ENCODE data around the gene TMEFF2.

TMEFF2 gene

DNA sequence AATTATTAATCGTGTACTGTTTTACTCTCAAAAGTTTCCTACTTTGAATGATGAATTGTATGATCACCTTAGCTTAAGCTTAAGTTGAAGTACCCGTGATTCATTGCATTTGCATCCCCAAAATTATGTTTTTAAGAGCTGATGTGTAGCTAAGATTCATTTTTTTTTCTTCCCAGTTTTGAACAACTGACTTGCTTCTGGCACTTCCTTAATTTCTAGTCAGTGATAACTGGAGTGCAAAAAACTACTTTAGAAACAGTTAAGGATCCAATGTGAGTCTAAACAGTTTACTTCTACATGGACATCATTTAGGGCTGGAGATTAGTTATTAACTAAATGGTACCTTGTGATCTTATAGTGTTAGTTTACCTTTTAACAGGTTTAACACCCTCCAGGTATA, 223.9 kb downstream of the TMEFF2 start:
- H2AK5ac ChIP-seq (ENCODE audit: low read length): no peak overlapping the region
- WGBS (ENCODE audit: extremely low coverage, insufficient coverage, low lambda C conversion rate): no CpG with 5 or more reads among the region's 2 CpGs
- no peak overlapping the region for H2BK15ac ChIP-seq (replicated peaks; ENCODE audit: low read depth)
- no peak overlapping the region for H2BK5ac ChIP-seq (ENCODE audit: low read length)
- H3K23ac ChIP-seq (ENCODE audit: low read length): no peak overlapping the region
- H4K5ac ChIP-seq (ENCODE audit: low read length): no peak overlapping the region
- no peak overlapping the region for H3K4me3 ChIP-seq (ENCODE audit: low read length)
- DNase-seq: no peak
- H3K4me1 ChIP-seq (ENCODE audit: control insufficient read depth, low read depth, low read length): no peaks in the 10 kb centered on the region
- no peak overlapping the region for H3K4ac ChIP-seq (ENCODE audit: low read depth, low read length)
- H2BK120ac ChIP-seq (ENCODE audit: low read depth, low read length): no peak overlapping the region
- no peak overlapping the region for H3K56ac ChIP-seq (ENCODE audit: low read length)
- H3K27ac ChIP-seq (ENCODE audit: low read depth, low read length): no peak overlapping the region
- H3K9ac ChIP-seq (ENCODE audit: low read length): no peak overlapping the region
- no peak overlapping the region for H4K8ac ChIP-seq (ENCODE audit: low read depth, low read length)
- no peaks in the 10 kb centered on the region for H3K79me1 ChIP-seq (ENCODE audit: low read length)
- no peaks in the 10 kb centered on the region for H3K36me3 ChIP-seq (ENCODE audit: control insufficient read depth, insufficient read depth, low read length)
- no peaks in the 10 kb centered on the region for H3K27me3 ChIP-seq (ENCODE audit: insufficient read depth, low read length, poor library complexity)
- no peak overlapping the region for H3K18ac ChIP-seq (ENCODE audit: low read length)
- H3K79me2 ChIP-seq (ENCODE audit: control insufficient read depth, insufficient read depth, low read length): no peaks in the 10 kb centered on the region
- H3K4me2 ChIP-seq (ENCODE audit: low read length): no peak overlapping the region

DNA sequence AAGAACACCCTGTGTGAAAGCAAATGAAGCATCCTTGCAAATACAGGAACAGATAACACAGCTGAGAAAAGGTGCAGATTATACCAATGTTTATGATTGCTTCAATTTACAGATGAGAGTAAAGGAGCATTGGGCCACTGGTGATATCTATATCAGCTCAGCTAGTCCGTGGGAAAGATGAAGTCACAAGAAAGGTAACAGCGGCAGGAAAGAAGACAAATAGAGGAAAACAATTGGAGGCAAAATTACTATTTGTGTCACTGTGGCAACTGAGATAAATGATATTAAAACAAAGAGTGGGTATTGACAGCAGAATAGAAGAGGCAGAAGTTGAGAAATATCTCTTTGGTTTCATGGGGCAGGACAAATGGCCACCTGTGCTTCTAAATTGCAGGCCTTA, 226.6 kb downstream of the TMEFF2 start:
- no peak overlapping the region for H3K23ac ChIP-seq (ENCODE audit: low read length)
- H3K18ac ChIP-seq (ENCODE audit: low read length): no peak overlapping the region
- H3K9ac ChIP-seq (ENCODE audit: low read length): no peak overlapping the region
- H3K79me2 ChIP-seq (ENCODE audit: control insufficient read depth, insufficient read depth, low read length): no peaks in the 10 kb centered on the region
- WGBS (ENCODE audit: extremely low coverage, insufficient coverage, low lambda C conversion rate): no CpG with 5 or more reads among the region's 2 CpGs
- H2AK5ac ChIP-seq (ENCODE audit: low read length): no peak overlapping the region
- H3K4me2 ChIP-seq (ENCODE audit: low read length): no peak overlapping the region
- H3K79me1 ChIP-seq (ENCODE audit: low read length): no peaks in the 10 kb centered on the region
- DNase-seq: no peak
- no peak overlapping the region for H2BK15ac ChIP-seq (replicated peaks; ENCODE audit: low read depth)
- no peaks in the 10 kb centered on the region for H3K36me3 ChIP-seq (ENCODE audit: control insufficient read depth, insufficient read depth, low read length)
- H3K4me1 ChIP-seq (ENCODE audit: control insufficient read depth, low read depth, low read length): no peaks in the 10 kb centered on the region
- H4K5ac ChIP-seq (ENCODE audit: low read length): no peak overlapping the region
- H3K56ac ChIP-seq (ENCODE audit: low read length): no peak overlapping the region
- no peak overlapping the region for H2BK120ac ChIP-seq (ENCODE audit: low read depth, low read length)
- H3K27ac ChIP-seq (ENCODE audit: low read depth, low read length): no peak overlapping the region
- H3K4ac ChIP-seq (ENCODE audit: low read depth, low read length): no peak overlapping the region
- H2BK5ac ChIP-seq (ENCODE audit: low read length): no peak overlapping the region
- no peaks in the 10 kb centered on the region for H3K27me3 ChIP-seq (ENCODE audit: insufficient read depth, low read length, poor library complexity)
- no peak overlapping the region for H3K4me3 ChIP-seq (ENCODE audit: low read length)
- no peak overlapping the region for H4K8ac ChIP-seq (ENCODE audit: low read depth, low read length)

DNA sequence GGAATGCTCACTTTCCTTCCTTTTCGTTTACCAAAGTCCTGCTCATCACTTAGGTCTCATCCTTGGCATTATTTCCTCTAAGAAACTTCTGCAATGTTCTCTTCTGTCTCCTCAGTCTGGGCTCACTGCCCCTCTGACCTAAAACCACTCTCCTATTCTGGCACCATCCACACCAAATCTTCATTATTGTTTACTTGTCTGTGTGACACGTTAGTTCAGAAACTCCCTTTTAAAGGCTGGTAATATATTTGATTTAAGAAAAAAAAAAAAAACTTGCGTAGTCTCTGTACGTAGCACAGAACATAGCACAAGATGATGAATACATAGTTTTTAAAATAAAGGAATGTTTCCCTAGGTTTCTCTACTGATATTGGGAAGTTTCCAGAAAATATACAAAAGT, 229.0 kb downstream of the TMEFF2 start:
- H3K79me1 ChIP-seq (ENCODE audit: low read length): no peaks in the 10 kb centered on the region
- H2BK15ac ChIP-seq (replicated peaks; ENCODE audit: low read depth): no peak overlapping the region
- H3K56ac ChIP-seq (ENCODE audit: low read length): no peak overlapping the region
- no peaks in the 10 kb centered on the region for H3K79me2 ChIP-seq (ENCODE audit: control insufficient read depth, insufficient read depth, low read length)
- H2AK5ac ChIP-seq (ENCODE audit: low read length): no peak overlapping the region
- WGBS (ENCODE audit: extremely low coverage, insufficient coverage, low lambda C conversion rate): no CpG with 5 or more reads among the region's 4 CpGs
- H3K27ac ChIP-seq (ENCODE audit: low read depth, low read length): no peak overlapping the region
- no peak overlapping the region for H3K23ac ChIP-seq (ENCODE audit: low read length)
- H2BK120ac ChIP-seq (ENCODE audit: low read depth, low read length): no peak overlapping the region
- no peak overlapping the region for H4K5ac ChIP-seq (ENCODE audit: low read length)
- no peak overlapping the region for H2BK5ac ChIP-seq (ENCODE audit: low read length)
- no peaks in the 10 kb centered on the region for H3K36me3 ChIP-seq (ENCODE audit: control insufficient read depth, insufficient read depth, low read length)
- H4K8ac ChIP-seq (ENCODE audit: low read depth, low read length): no peak overlapping the region
- no peak overlapping the region for H3K4me2 ChIP-seq (ENCODE audit: low read length)
- no peaks in the 10 kb centered on the region for H3K4me1 ChIP-seq (ENCODE audit: control insufficient read depth, low read depth, low read length)
- DNase-seq: no peak
- no peak overlapping the region for H3K4me3 ChIP-seq (ENCODE audit: low read length)
- H3K18ac ChIP-seq (ENCODE audit: low read length): no peak overlapping the region
- no peak overlapping the region for H3K4ac ChIP-seq (ENCODE audit: low read depth, low read length)
- no peaks in the 10 kb centered on the region for H3K27me3 ChIP-seq (ENCODE audit: insufficient read depth, low read length, poor library complexity)
- H3K9ac ChIP-seq (ENCODE audit: low read length): no peak overlapping the region

DNA sequence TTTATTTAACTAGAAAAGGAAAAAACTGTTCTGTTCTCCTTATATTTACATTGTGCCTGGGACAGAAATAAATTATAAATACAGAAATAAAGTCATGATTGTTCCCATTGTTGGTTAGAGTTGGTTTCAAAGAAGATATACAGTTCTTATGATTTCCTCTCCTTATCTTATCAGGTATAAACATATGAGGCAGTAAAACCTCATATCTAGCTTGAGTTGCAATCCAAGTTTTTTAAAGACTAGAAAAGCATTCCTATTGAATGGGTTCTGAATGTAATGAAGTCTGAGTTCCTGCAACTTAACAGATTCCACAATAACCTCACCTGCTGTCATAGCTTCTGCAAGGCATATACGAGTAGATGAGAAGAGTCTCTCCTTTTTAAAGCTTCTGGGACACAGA, 233.2 kb downstream of the TMEFF2 start:
- no peak overlapping the region for H4K8ac ChIP-seq (ENCODE audit: low read depth, low read length)
- no peak overlapping the region for H3K27ac ChIP-seq (ENCODE audit: low read depth, low read length)
- no peak overlapping the region for H2BK15ac ChIP-seq (replicated peaks; ENCODE audit: low read depth)
- H2BK120ac ChIP-seq (ENCODE audit: low read depth, low read length): no peak overlapping the region
- no peak overlapping the region for H3K9ac ChIP-seq (ENCODE audit: low read length)
- H3K4me3 ChIP-seq (ENCODE audit: low read length): no peak overlapping the region
- DNase-seq: no peak
- no peak overlapping the region for H2AK5ac ChIP-seq (ENCODE audit: low read length)
- H3K23ac ChIP-seq (ENCODE audit: low read length): no peak overlapping the region
- no peak overlapping the region for H3K4ac ChIP-seq (ENCODE audit: low read depth, low read length)
- H3K36me3 ChIP-seq (ENCODE audit: control insufficient read depth, insufficient read depth, low read length): no peaks in the 10 kb centered on the region
- no CpG with 5 or more reads among the region's 1 CpG for WGBS (ENCODE audit: extremely low coverage, insufficient coverage, low lambda C conversion rate)
- no peak overlapping the region for H3K18ac ChIP-seq (ENCODE audit: low read length)
- H4K5ac ChIP-seq (ENCODE audit: low read length): no peak overlapping the region
- H3K79me2 ChIP-seq (ENCODE audit: control insufficient read depth, insufficient read depth, low read length): no peaks in the 10 kb centered on the region
- no peak overlapping the region for H3K4me2 ChIP-seq (ENCODE audit: low read length)
- H3K56ac ChIP-seq (ENCODE audit: low read length): no peak overlapping the region
- no peaks in the 10 kb centered on the region for H3K79me1 ChIP-seq (ENCODE audit: low read length)
- no peaks in the 10 kb centered on the region for H3K27me3 ChIP-seq (ENCODE audit: insufficient read depth, low read length, poor library complexity)
- no peak overlapping the region for H2BK5ac ChIP-seq (ENCODE audit: low read length)
- H3K4me1 ChIP-seq (ENCODE audit: control insufficient read depth, low read depth, low read length): no peaks in the 10 kb centered on the region

DNA sequence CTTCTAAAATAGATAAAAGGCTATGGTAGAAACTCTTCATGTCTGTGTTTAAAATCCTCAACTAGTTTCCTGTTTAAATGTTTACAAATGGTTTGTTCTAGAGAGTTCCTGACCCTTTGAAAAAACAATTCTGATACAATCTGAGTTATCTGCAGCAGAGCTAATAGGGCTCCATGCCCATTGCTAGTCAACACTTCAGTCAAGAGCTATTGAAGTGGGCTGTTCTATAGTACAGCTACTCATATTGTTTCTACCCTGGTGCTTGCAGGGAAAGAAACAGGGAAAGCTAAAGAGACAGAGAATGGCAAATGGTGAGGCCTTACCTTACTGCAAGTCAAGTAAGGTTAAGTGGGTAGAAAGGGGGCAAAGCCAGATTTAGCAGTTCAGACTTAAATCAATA, 235.5 kb downstream of the TMEFF2 start:
- Histone ChIP-seq H2BK120ac (ENCODE audit: low read depth, low read length) (no peak overlapping the region), H3K23ac (ENCODE audit: low read length) (no peak overlapping the region), H3K4me2 (ENCODE audit: low read length) (no peak overlapping the region), H3K9ac (ENCODE audit: low read length) (no peak overlapping the region), H3K27me3 (ENCODE audit: insufficient read depth, low read length, poor library complexity) (no peaks in the 10 kb centered on the region), H2AK5ac (ENCODE audit: low read length) (no peak overlapping the region), H2BK5ac (ENCODE audit: low read length) (no peak overlapping the region), H3K4me3 (ENCODE audit: low read length) (no peak overlapping the region), H3K36me3 (ENCODE audit: control insufficient read depth, insufficient read depth, low read length) (no peaks in the 10 kb centered on the region), H2BK15ac (replicated peaks; ENCODE audit: low read depth) (no peak overlapping the region), H4K5ac (ENCODE audit: low read length) (no peak overlapping the region), H3K18ac (ENCODE audit: low read length) (no peak overlapping the region), H3K4ac (ENCODE audit: low read depth, low read length) (no peak overlapping the region), H3K79me1 (ENCODE audit: low read length) (no peaks in the 10 kb centered on the region), H4K8ac (ENCODE audit: low read depth, low read length) (no peak overlapping the region), H3K56ac (ENCODE audit: low read length) (no peak overlapping the region), H3K79me2 (ENCODE audit: control insufficient read depth, insufficient read depth, low read length) (no peaks in the 10 kb centered on the region), H3K27ac (ENCODE audit: low read depth, low read length) (no peak overlapping the region), H3K4me1 (ENCODE audit: control insufficient read depth, low read depth, low read length) (no peaks in the 10 kb centered on the region)
- DNase-seq: no peak

DNA sequence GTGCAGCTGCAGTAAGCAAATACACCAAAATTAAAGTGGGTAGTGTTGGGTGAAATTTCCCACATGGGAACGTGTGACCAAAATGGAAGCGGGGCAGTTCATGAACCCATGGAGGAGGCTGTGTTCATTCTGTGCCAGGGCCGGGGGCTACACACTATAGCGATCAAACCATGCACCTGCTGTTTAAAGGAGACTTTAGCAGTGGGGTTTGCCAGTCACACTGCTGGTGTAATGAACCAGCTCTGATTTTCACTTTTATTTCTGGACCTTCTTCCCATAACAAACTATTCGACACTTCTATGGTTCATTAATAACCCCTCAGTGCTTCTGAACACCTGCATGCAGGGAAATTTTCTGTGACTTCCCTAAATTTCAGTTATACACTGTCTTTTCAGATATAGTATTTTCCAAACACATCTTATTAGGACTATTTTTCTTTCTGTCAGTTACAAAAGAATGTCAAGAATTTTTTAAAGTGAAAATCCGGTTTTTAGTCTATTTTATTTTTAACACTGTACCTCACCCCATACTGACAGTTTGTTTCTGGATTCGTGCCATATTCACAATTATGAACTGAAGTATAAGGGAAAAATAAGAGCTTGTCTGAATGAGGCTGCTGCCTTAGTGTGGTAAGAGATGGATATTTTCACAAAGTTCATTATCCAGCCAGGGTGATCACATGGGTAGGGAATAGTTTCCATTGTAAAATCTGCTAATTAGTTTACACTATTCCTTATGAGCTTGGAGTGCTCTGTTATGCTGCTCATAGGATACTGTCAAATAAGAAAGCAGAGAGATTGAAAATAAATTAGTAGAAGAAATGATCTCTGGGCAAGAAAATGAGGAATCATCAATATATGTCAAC, 236.5 kb downstream of the TMEFF2 start:
- Histone ChIP-seq H3K4me3 (ENCODE audit: low read length) (no peak overlapping the region), H3K79me1 (ENCODE audit: low read length) (no peaks in the 10 kb centered on the region), H2BK120ac (ENCODE audit: low read depth, low read length) (no peak overlapping the region), H3K36me3 (ENCODE audit: control insufficient read depth, insufficient read depth, low read length) (no peaks in the 10 kb centered on the region), H3K56ac (ENCODE audit: low read length) (no peak overlapping the region), H3K4me1 (ENCODE audit: control insufficient read depth, low read depth, low read length) (no peaks in the 10 kb centered on the region), H2AK5ac (ENCODE audit: low read length) (no peak overlapping the region), H4K5ac (ENCODE audit: low read length) (no peak overlapping the region), H3K9ac (ENCODE audit: low read length) (no peak overlapping the region), H2BK15ac (replicated peaks; ENCODE audit: low read depth) (no peak overlapping the region), H3K23ac (ENCODE audit: low read length) (no peak overlapping the region), H4K8ac (ENCODE audit: low read depth, low read length) (no peak overlapping the region), H3K18ac (ENCODE audit: low read length) (no peak overlapping the region), H3K79me2 (ENCODE audit: control insufficient read depth, insufficient read depth, low read length) (no peaks in the 10 kb centered on the region), H3K27ac (ENCODE audit: low read depth, low read length) (no peak overlapping the region), H3K4ac (ENCODE audit: low read depth, low read length) (no peak overlapping the region), H3K4me2 (ENCODE audit: low read length) (no peak overlapping the region), H3K27me3 (ENCODE audit: insufficient read depth, low read length, poor library complexity) (no peaks in the 10 kb centered on the region), H2BK5ac (ENCODE audit: low read length) (no peak overlapping the region)
- WGBS (ENCODE audit: extremely low coverage, insufficient coverage, low lambda C conversion rate): no CpG with 5 or more reads among the region's 7 CpGs
- DNase-seq: no peak

All from mesendoderm (in vitro differentiated cells).